Measurements from ENCODE around the gene PTPN6.

The PTPN6 gene

GRCh38 chr12:6975297-6976032, 24.3 kb downstream of the PTPN6 start:
- no peak for DNase-seq

DNA sequence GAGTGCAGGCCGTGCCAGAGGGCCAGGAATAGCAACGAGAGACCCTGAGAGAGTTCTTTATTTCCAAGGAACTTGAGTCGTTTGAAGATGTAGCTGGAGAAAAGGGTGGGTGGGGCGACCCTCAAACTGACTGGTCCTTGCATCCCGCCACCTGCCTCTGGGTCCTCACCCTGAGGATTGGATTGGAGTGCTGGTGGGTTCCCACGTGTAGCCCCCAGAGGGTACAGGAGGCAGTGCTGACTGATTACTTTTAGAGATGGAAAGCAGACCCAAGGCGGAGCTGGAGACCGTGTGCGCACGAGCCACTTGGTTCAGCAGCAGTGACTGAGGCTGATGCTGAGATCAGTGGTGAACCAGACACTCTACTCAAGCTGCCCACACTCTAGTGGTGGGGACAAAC, 26.5 kb downstream of the PTPN6 start:
- no peak for DNase-seq

DNA sequence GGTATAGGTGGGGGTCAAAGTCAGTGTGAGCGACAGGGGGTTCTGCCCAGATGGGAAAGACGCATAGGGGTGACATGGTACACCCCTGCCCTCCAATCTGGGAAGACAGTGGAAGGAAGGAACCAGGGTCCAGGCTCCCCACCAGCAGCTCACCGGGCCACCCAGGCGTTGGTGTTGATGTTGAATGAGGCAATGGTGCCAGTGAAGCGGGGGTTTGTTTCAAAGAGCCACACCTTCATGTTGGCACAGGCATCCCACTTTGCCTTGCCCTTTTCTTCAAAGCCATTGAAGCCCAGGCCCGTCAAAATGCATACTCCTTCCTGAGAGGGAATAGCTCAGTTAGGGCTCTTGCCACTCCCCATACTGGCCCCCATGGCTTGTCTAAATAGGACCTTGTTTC, 27.0 kb downstream of the PTPN6 start:
- DNase-seq: no peak

- DNase-seq: no peak
Measured at GRCh38 chr12:6978611-6979011, 27.5 kb downstream of the PTPN6 start.

- DNase-seq: no peak
Measured at GRCh38 chr12:6979021-6979420, 27.9 kb downstream of the PTPN6 start.

DNA sequence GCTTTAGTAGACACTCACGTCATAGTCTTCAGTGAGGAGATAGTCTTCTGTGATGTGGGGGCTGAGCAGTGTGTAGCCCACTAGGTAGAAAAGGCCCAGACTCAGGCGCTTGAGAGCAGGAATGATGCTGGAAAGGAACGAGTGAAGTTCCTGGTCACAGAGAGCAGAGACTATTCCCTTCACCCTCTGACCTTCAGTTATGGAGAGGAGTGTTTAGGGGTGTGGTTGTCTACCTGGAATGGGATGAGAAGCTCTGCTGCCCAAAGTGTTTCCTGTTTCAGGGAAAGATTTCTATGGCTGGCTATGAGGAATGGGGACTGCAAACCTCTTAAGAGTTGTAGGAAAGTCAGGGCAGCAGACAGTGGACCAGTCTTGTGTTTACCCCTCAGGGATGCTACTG, 28.3 kb downstream of the PTPN6 start:
- no peak for DNase-seq

DNA sequence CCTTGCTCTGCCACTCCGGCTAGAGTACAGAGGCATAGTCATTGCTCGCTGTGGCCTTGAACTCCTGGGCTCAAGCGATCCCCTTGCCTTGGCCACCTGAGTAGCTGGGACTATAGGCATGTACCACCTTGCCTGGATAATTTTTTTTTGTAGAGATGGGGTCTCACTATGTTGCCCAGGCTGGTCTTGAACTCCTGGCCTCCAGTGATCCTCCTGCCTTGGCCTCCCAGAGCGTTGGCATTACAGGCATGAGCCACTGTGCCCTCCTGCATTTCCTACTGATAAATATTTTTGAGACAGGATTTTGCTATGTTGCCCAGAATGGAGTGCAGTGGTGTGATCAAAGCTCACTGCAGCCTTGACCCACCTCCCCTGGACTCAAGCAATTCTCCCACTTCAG, 28.9 kb downstream of the PTPN6 start:
- no peak for DNase-seq

DNA sequence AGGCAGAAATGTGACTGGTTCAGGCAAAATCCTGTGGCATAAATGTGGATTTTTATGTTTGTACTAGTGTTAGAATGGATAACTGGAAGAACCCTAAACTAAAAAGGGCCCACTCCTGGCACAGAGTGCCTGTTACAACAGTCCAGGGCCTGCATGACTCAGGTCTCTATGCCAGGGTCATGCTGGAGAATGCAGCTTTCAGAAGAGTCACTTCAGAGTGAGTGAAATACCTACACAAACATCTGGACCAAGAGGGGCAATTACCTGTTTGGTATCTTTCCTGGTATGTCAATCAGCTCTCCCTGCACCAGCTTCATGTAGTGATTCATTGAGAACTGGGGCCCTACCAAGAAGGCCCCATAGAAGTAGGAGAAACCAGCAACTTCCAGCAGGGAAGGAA, 29.6 kb downstream of the PTPN6 start:
- no peak for DNase-seq

DNA sequence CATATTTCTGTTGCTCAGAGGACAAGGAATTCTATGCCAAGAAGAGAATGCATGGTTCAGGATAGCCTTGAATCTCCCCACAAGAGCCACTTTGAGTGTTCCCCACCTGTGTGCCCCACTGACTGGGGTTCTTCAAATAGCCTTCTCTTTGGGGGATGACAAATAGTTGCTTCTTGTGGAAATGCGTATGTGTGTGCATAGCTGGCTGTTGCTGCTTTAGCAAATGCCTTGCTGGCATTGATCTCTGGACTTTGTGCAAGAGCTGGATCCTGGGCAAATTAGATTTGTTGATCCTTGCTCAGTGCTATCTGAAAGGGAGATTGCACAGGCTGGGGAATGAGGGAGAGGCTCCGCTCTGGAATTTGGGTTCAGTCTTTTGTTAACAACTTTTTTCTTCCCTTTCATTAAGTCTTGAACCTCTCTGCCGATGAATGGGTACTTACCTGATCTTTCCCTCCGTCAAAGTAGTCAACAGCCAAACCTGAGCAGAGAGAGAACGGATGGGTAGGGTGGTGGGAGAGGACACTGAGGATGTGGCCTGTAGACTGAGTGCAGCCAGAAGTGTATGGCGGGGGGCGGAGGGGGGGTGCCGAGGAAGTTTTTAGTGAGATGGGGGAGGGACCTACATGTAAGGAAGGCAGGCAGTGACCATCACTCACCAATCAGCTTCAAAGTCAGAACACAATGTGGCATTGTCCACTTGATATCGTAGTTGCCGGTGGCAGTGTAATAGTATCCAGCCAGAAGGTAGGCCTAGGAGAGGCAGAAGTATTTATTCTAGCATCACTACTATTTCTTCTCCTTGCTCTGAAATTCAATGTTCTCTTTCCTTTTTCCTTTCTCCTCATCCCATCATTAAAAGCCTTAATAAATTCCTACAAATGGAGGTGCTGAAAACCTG, 30.2 kb downstream of the PTPN6 start:
- no peak for DNase-seq

DNA sequence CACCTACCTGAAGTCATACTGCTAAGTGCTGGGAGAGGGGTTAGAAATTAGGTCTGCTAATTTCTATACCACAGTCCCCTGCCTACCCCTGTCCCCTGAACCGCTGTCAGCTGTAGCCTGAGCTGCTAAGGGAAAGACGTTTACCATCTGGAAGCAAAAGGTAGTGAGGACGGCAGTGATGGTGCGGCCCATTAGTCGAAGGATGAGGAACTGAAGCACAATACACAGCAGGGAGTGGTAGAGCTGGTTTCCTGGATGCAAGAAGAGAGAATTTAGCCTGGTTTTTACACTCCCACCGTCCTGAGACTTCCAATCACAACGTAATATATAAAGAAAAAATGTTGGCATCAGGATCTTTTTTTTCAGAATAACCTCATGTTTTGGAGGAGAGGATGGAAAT, 31.4 kb downstream of the PTPN6 start:
- no peak for DNase-seq

GRCh38 chr12:6987956-6988553, 36.9 kb downstream of the PTPN6 start:
- DNase-seq: no peak

- no peak for DNase-seq
Measured at GRCh38 chr12:6996040-6996441, 44.9 kb downstream of the PTPN6 start.

GRCh38 chr12:6998715-6999451, 47.7 kb downstream of the PTPN6 start:
- DNase-seq: no peak

DNA sequence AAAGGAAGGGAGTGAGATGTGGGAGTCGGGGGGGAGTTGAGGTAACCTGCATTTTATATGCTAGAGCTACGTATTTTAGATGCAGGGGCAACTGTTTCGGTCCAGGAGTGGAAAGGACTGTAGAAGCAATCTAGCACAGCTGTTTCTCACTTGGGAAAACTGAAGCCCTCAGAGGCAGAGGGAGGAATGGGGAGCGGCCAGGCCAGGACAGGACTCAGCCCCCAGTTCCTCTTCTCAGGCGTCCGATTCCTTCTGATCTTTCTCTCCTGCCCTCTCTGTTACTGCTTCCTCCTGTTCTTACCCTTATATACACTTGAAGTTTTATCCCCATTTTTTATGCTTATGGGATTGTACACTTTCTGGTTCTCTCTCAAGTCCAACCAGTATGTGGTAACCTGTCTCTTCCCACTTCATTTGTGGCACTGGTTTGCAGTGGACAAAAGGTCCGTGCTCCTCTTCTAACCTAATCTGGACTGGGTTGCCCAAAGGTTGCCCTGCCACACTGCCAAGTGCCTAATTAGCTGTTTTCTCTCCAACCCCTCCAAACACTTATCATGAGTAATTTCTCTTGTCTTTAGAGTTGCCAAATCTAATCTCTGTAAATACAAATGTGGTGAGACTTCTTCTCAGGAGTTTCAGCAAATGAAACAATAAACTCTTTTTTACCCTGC, 50.9 kb downstream of the PTPN6 start:
- DNase-seq: no peak

DNA sequence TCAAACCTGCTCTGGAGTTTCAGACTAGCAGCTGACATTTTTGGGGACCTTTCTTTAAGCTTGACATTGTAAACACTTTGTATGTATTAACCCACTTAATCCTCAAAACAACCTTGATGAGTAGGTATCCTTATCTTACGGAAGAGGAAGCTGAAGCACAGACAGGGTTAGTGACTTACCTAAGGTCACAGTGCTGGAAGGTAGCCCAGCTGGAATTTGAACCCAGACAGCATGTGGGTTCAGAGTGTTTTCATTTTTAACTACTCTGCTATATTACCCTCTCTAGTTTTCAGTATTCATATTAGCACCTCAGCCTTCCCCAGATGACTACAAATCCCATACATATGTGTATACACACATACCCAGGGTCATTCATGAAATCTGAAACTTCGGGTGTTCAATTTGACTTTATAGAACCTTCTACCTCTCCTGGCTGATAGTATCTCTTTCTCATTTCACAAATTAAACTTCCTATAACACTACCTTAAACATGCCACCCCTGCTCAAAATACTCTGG, 53.2 kb downstream of the PTPN6 start:
- DNase-seq: no peak

DNA sequence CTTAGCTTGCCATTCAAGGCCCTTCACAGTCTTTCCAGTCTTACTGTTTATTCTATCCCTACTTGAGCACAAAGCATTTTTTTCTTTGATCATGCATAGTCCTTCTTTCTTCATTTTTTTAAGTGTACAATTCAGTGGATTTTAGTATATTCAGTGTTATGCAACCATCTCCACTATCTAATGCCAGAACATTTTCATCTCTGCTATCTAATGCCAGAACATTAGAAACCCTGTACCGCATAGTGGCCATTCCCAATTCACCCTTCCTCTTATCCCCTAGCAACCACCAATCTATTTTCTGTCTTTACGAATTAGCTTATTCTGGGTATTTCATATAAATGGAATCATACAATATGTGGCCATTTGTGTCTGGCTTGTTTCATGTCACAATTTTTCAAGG, 53.7 kb downstream of the PTPN6 start:
- no peak for DNase-seq

GRCh38 chr12:7005311-7005710, 54.2 kb downstream of the PTPN6 start:
- no peak for DNase-seq

GRCh38 chr12:7006639-7007038, 55.5 kb downstream of the PTPN6 start:
- DNase-seq: no peak

- no peak for DNase-seq
Measured at GRCh38 chr12:7008864-7009263, 57.7 kb downstream of the PTPN6 start.

DNA sequence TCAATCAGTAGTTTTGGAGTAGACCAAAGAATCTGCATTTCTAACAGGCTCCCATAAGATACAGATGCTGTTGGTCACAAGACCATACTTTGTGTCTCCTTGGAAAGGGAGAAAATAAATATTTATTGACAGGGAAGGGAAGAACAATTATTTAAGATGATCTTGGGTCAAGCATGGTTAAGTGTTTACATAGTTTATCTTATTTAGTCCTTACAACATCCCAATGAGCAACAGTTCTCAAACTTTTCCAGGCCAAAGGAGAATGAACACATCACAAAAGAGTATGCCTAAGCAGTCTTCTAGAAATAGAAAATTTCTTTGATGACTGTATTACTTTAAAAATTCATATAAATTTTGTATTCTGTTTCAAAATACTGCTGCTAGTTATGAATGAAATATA, 58.4 kb downstream of the PTPN6 start:
- DNase-seq: no peak

All from NCI-H1436 (cell line).